22Rv1 (cell line): ENCODE measurements around the gene RAB12.

Experiments used
- CTCF ChIP-seq: fragments of 450-650 bp; IDR thresholded peaks from 2 replicates; pipeline ENCODE4 v1.5.1; 2017; ENCODE audit warnings: mild to moderate bottlenecking
- ZFX ChIP-seq: fragments of 450-650 bp; IDR thresholded peaks from 2 replicates; pipeline ENCODE4 v1.6.1; 2017; ENCODE audit warnings: antibody characterized with exemption, borderline replicate concordance

DNA sequence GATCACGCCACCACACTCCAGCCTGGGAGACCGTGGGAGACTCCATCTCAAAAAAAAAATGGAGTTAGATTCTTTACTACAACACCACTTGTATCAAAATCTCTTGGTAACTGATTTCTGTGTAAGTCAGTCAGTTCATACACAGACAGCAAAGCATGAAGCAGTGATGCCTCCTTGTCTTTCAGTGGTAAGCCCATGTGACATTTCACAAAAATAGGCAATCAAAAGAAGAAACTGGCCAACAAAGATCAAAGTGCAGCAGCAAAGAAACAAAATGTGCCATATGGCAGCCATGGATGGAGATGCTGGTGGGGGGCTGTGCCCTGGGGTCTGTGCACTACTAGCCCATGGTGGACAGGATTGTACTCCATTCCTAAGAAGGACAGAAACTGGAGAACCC is 6.7 kb upstream of the RAB12 start:
- no peak for TF ChIP-seq CTCF
- TF ChIP-seq ZFX, result no peak
